SIG-M5 treated with dmso at 0.1 percent for 504 hours (cell line): ENCODE measurements around the gene MED16.

Source experiments
- DNase-seq: peaks from one replicate; lab custom pipeline; 2025; ENCODE audit not compliant: unreplicated experiment; lab: John Stamatoyannopoulos, UW

The MED16 gene

GRCh38 chr19:872266-872951 lies 20.6 kb downstream of the MED16 start:
- DNase-seq: peak; percentile 45

GRCh38 chr19:871446-872265 lies 21.3 kb downstream of the MED16 start:
- DNase-seq: no peak

- no peak for DNase-seq
Measured at GRCh38 chr19:870963-871401, 22.0 kb downstream of the MED16 start.

GRCh38 chr19:870314-870713 lies 22.7 kb downstream of the MED16 start:
- no peak for DNase-seq

GRCh38 chr19:869245-870177 lies 23.5 kb downstream of the MED16 start:
- DNase-seq: no peak

GRCh38 chr19:868458-869244 lies 24.3 kb downstream of the MED16 start:
- no peak for DNase-seq

- no peak for DNase-seq
Measured at GRCh38 chr19:867855-868457, 25.0 kb downstream of the MED16 start.

- no peak for DNase-seq
Measured at GRCh38 chr19:867301-867793, 25.6 kb downstream of the MED16 start.

- DNase-seq: no peak
Measured at GRCh38 chr19:866769-867300, 26.2 kb downstream of the MED16 start.

- DNase-seq: no peak
Measured at GRCh38 chr19:863315-863620, 29.7 kb downstream of the MED16 start.

- no peak for DNase-seq
Measured at GRCh38 chr19:862581-863314, 30.2 kb downstream of the MED16 start.

- peak; percentile 69 for DNase-seq
Measured at GRCh38 chr19:861756-862580, 31.0 kb downstream of the MED16 start.

- no peak for DNase-seq
Measured at GRCh38 chr19:861141-861755, 31.7 kb downstream of the MED16 start.

- DNase-seq: peak; percentile 77
Measured at GRCh38 chr19:858868-859843, 33.8 kb downstream of the MED16 start, which contains the start of gene CFD. Gene CFD (plus strand): TSS chr19:859664. CDS start chr19:859690, 26 bp downstream.

GRCh38 chr19:858284-858683 lies 34.7 kb downstream of the MED16 start:
- DNase-seq: no peak

GRCh38 chr19:855566-856120 lies 37.3 kb downstream of the MED16 start:
- DNase-seq: no peak
